Common myeloid progenitor, CD34-positive (primary cell): ENCODE results near the gene CLEC16A.

Experiments
- CTCF ChIA-PET: fragments of 350-600 bp; sonication (Branson Sonifier 250); formaldehyde crosslinking; loops from one replicate; lab custom pipeline; 2021; ENCODE audit warnings: antibody characterized with exemption; lab: Charles Lee
- POLR2A ChIA-PET: fragments of 350-600 bp; sonication (Branson Sonifier 250); formaldehyde crosslinking; loops from one replicate; lab custom pipeline; 2021; ENCODE audit warnings: antibody characterized with exemption; lab: Charles Lee
- DNase-seq, 3 donors: peaks; one replicate each; pipeline versions ENCODE4 v3.0.0 to v3.0.0-alpha.2; 2013
- H3K27ac ChIP-seq, 2 experiments: 1 replicate in 1 of 2; 2 replicates in 1 of 2; pipeline ENCODE4 v1.7.0; 2013; ENCODE audit warnings: inconsistent platforms in 2 of 2, low read length in 2 of 2, mild to moderate bottlenecking in 2 of 2, low read depth in 1 of 2, moderate library complexity in 1 of 2; ENCODE audit not compliant: severe bottlenecking in 2 of 2, insufficient read depth in 1 of 2, poor library complexity in 1 of 2
- H3K27me3 ChIP-seq, 5 experiments: replicated peaks in 2 of 5; 1 replicate in 3 of 5; 2 replicates in 2 of 5; pipeline versions ENCODE4 v1.6.1 to v1.7.0; 2013; ENCODE audit warnings: low read length in 4 of 5, mild to moderate bottlenecking in 2 of 5, moderate library complexity in 2 of 5, inconsistent platforms in 1 of 5; ENCODE audit not compliant: insufficient read depth in 5 of 5, control insufficient read depth in 4 of 5
- H3K36me3 ChIP-seq, 4 experiments: 1 replicate in 2 of 4; 2 replicates in 2 of 4; pipeline versions ENCODE4 v1.6.1 to v1.7.0; 2013; ENCODE audit warnings: low read length in 3 of 4, control low read depth in 1 of 4, mild to moderate bottlenecking in 1 of 4; ENCODE audit not compliant: control insufficient read depth in 4 of 4, insufficient read depth in 4 of 4
- H3K4me1 ChIP-seq, 4 experiments: 1 replicate in 3 of 4; 2 replicates in 1 of 4; pipeline versions ENCODE4 v1.6.1 to v1.7.1; 2013; ENCODE audit warnings: low read length in 3 of 4, mild to moderate bottlenecking in 3 of 4, control low read depth in 1 of 4, inconsistent platforms in 1 of 4, moderate library complexity in 1 of 4; ENCODE audit not compliant: control insufficient read depth in 4 of 4, insufficient read depth in 4 of 4; ENCODE audit errors: control extremely low read depth in 1 of 4
- H3K4me3 ChIP-seq, 7 experiments: 1 replicate in 4 of 7; 2 replicates in 3 of 7; pipeline versions ENCODE4 v1.5.1 to v1.7.0; 2013; ENCODE audit warnings: mild to moderate bottlenecking in 7 of 7, low read length in 6 of 7, moderate library complexity in 6 of 7, inconsistent platforms in 2 of 7, low read depth in 2 of 7, control low read depth in 1 of 7; ENCODE audit not compliant: insufficient read depth in 4 of 7, control insufficient read depth in 1 of 7; ENCODE audit errors: extremely low read depth in 1 of 7
- H3K9me3 ChIP-seq, 5 experiments: 1 replicate in 4 of 5; 2 replicates in 1 of 5; pipeline versions ENCODE4 v1.6.1 to v1.7.1; 2013; ENCODE audit warnings: low read length in 4 of 5, mild to moderate bottlenecking in 2 of 5, inconsistent platforms in 1 of 5, low read depth in 1 of 5, moderate library complexity in 1 of 5; ENCODE audit not compliant: control insufficient read depth in 4 of 5, insufficient read depth in 2 of 5; ENCODE audit errors: control extremely low read depth in 1 of 5
- WGBS: methylation state at CpG from one replicate; pipeline ENCODE4 v1.1.5; 2013; ENCODE audit not compliant: insufficient coverage; 5-methylcytosine and 5-hydroxymethylcytosine counted together

CLEC16A gene

GRCh38 chr16:11211061-11211976, 267.0 kb downstream of the CLEC16A start:
- Histone ChIP-seq H3K4me3 (no peak overlapping the region), H3K4me1 (peaks cover 0 to 33% (median 2%) of the 10 kb centered on the region in 4 experiments), H3K36me3 (no peaks in the 10 kb centered on the region), H3K9me3 (peaks cover 2 to 14% (median 6%) of the 10 kb centered on the region in 5 experiments), H3K27me3 (no peaks in the 10 kb centered on the region), H3K27ac (no peak overlapping the region)
- 88% methylated on average over 13 of the region's 16 CpGs for WGBS
- DNase-seq = no peak
- POLR2A ChIA-PET = no interaction called here
- CTCF ChIA-PET = no interaction called here

- H3K27me3 ChIP-seq = no peaks in the 10 kb centered on the region
These were observed 267.8 kb downstream of the CLEC16A start for GRCh38 chr16:11211977-11212797.

GRCh38 chr16:11212798-11213196, 268.4 kb downstream of the CLEC16A start:
- no peak for DNase-seq
- ChIA-PET CTCF (no interaction called here), POLR2A (no interaction called here)
- peaks cover 0 to 28% (median under 1%) of the 10 kb centered on the region in 4 experiments for H3K4me1 ChIP-seq
- H3K4me3 ChIP-seq = no peak overlapping the region
- no peaks in the 10 kb centered on the region for H3K27me3 ChIP-seq
- H3K9me3 ChIP-seq = peaks cover 2 to 15% (median 6%) of the 10 kb centered on the region in 5 experiments
- no peaks in the 10 kb centered on the region for H3K36me3 ChIP-seq
- no peak overlapping the region for H3K27ac ChIP-seq
- 94% methylated on average over 15 of the region's 16 CpGs for WGBS

More at GRCh38 chr16:11211977-11212797, 267.8 kb downstream of the CLEC16A start:
- peaks cover 4 to 17% (median 8%) of the 10 kb centered on the region in 5 experiments for H3K9me3 ChIP-seq
- peaks cover 0 to 28% (median under 1%) of the 10 kb centered on the region in 4 experiments for H3K4me1 ChIP-seq
- ChIA-PET POLR2A (no interaction called here), CTCF (no interaction called here)
- H3K36me3 ChIP-seq = no peaks in the 10 kb centered on the region
- no peak for DNase-seq
- H3K27ac ChIP-seq = no peak overlapping the region
- 95% methylated on average over 16 of the region's 16 CpGs for WGBS
- no peak overlapping the region for H3K4me3 ChIP-seq

GRCh38 chr16:11213373-11213772, 269.0 kb downstream of the CLEC16A start:
- CTCF ChIA-PET = interaction anchor here (1.0 to 1.5 kb wide), 2 partner anchors 11 to 245 kb away, joined by 3 to 4 read pairs; no protein-coding TSS in a partner anchor

GRCh38 chr16:11213799-11214198, 269.4 kb downstream of the CLEC16A start:
- H3K27ac ChIP-seq = no peak overlapping the region
- no peak overlapping the region for H3K4me3 ChIP-seq
- H3K9me3 ChIP-seq = peaks cover 0 to 19% (median 8%) of the 10 kb centered on the region in 5 experiments
- DNase-seq = no peak
- no peaks in the 10 kb centered on the region for H3K36me3 ChIP-seq
- peaks cover 0 to 22% (median under 1%) of the 10 kb centered on the region in 4 experiments for H3K4me1 ChIP-seq
- 97% methylated on average over 5 of the region's 7 CpGs for WGBS
- POLR2A ChIA-PET = no interaction called here
- CTCF ChIA-PET = interaction anchor here (0.7 to 1.5 kb wide), 4 partner anchors 8 to 246 kb away, joined by 3 to 4 read pairs (median 3); no protein-coding TSS in a partner anchor
- H3K27me3 ChIP-seq = no peaks in the 10 kb centered on the region

More at GRCh38 chr16:11213373-11213772, 269.0 kb downstream of the CLEC16A start:
- WGBS = no CpG with 5 or more reads among the region's 5 CpGs
- Histone ChIP-seq H3K9me3 (peaks cover 0 to 15% (median 6%) of the 10 kb centered on the region in 5 experiments), H3K4me1 (peaks cover 0 to 26% (median under 1%) of the 10 kb centered on the region in 4 experiments), H3K27me3 (no peaks in the 10 kb centered on the region), H3K4me3 (no peak overlapping the region), H3K36me3 (no peaks in the 10 kb centered on the region), H3K27ac (no peak overlapping the region)
- POLR2A ChIA-PET = no interaction called here
- no peak for DNase-seq

- Histone ChIP-seq H3K4me1 (peaks cover 0 to 18% (median 0%) of the 10 kb centered on the region in 4 experiments), H3K27me3 (no peaks in the 10 kb centered on the region), H3K36me3 (no peaks in the 10 kb centered on the region), H3K4me3 (no peak overlapping the region), H3K9me3 (peaks cover 0 to 21% (median 8%) of the 10 kb centered on the region in 5 experiments), H3K27ac (no peak overlapping the region)
- POLR2A ChIA-PET = no interaction called here
- 90% methylated on average over 2 of the region's 3 CpGs for WGBS
- CTCF ChIA-PET = interaction anchor here (0.9 to 1.3 kb wide), 3 partner anchors 8 to 10 kb away, joined by 3 read pairs; no protein-coding TSS in a partner anchor
- DNase-seq = no peak
These were observed 271.7 kb downstream of the CLEC16A start for GRCh38 chr16:11215935-11216556.
